Lung (tissue), 12 donors: ENCODE results near the gene DZIP3. TPM values are rescaled to one million over a fixed set of nuclear protein-coding genes. Genes with fewer than 3 reads are reported as not detected.

ENCODE experiments used
- ATAC-seq: fragments of 200-7000 bp; cut with Tn5 transposase; one replicate; pipeline ENCODE4 v1.9.1; 2020; ENCODE audit warnings: moderate number of reproducible peaks; ENCODE audit not compliant: insufficient read depth, low FRiP score
- DNase-seq, 3 donors: peaks; one replicate each; pipeline ENCODE4 v3.0.0-alpha.2; 2013 to 2017
- H3K27ac ChIP-seq, 2 donors: one replicate each; pipeline ENCODE4 v1.5.1; 2013; ENCODE audit warnings: mild to moderate bottlenecking in 2 of 2, moderate library complexity in 2 of 2, control low read depth in 1 of 2, inconsistent platforms in 1 of 2, low read depth in 1 of 2, low read length in 1 of 2
- H3K27me3 ChIP-seq, 3 donors: one replicate each; pipeline ENCODE4 v1.5.1; 2013; ENCODE audit warnings: low read length in 2 of 3; ENCODE audit not compliant: control insufficient read depth in 3 of 3, insufficient read depth in 3 of 3
- H3K36me3 ChIP-seq, 4 donors: one replicate each; pipeline ENCODE4 v1.5.1; 2013; ENCODE audit warnings: low read length in 4 of 4, mild to moderate bottlenecking in 1 of 4, moderate library complexity in 1 of 4; ENCODE audit not compliant: control insufficient read depth in 4 of 4, insufficient read depth in 4 of 4
- H3K4me1 ChIP-seq, 5 donors: one replicate each; pipeline ENCODE4 v1.5.1; 2013; ENCODE audit warnings: low read length in 5 of 5, mild to moderate bottlenecking in 2 of 5, moderate library complexity in 1 of 5; ENCODE audit not compliant: control insufficient read depth in 5 of 5, insufficient read depth in 5 of 5
- H3K4me3 ChIP-seq: one replicate; pipeline ENCODE4 v1.5.1; 2013; ENCODE audit warnings: mild to moderate bottlenecking, control low read depth, moderate library complexity
- H3K9ac ChIP-seq, 2 donors: one replicate each; pipeline ENCODE4 v1.5.1; 2013; ENCODE audit warnings: low read length in 2 of 2, control low read depth in 1 of 2; ENCODE audit not compliant: insufficient read depth in 1 of 2
- H3K9me3 ChIP-seq, 4 donors: one replicate each; pipeline ENCODE4 v1.5.1; 2013; ENCODE audit warnings: low read length in 3 of 4, mild to moderate bottlenecking in 1 of 4, moderate library complexity in 1 of 4; ENCODE audit not compliant: control insufficient read depth in 4 of 4, insufficient read depth in 3 of 4
- CTCF ChIP-seq: IDR thresholded peaks from 2 replicates; pipeline ENCODE4 v1.5.1; 2012; ENCODE audit warnings: mild to moderate bottlenecking; ENCODE audit errors: control extremely low read depth, extremely low read depth
- WGBS, 2 donors: extraction: QIAGEN DNeasy Blood & Tissue Kit; methylation state at CpG; one replicate each; pipeline ENCODE4 v1.1.7; 2013; 5-methylcytosine and 5-hydroxymethylcytosine counted together
- polyA plus RNA-seq, 2 donors: library from polyadenylated mRNA; stranded (reverse); fragments of 200-250 nt; gene quantifications; one replicate each; pipeline ENCODE4 v1.2.1, GENCODE V29; 2013
- total RNA-seq, 2 donors: library from RNA; depleted of rRNA in 1 of 2; stranded (reverse); fragments of >200 nt in 1 of 2; gene quantifications; one replicate each; pipeline ENCODE4 v1.2.1, GENCODE V29; 2014 to 2021
- donor health status: control.
- donor health status: control.
- donor health status: Bipolar disorder and iron deficiency.
- donor health status: healthy.
- donor health status: DM: yes; HTN: yes; CAD: no.

DZIP3 gene
- total and polyA plus RNA-seq, 4 donors = 3.8 to 44.1 (median 13.0) TPM

- Histone ChIP-seq H3K27me3 (no peaks in the 10 kb centered on the region), H3K4me3 (no peak overlapping the region), H3K27ac (no peak overlapping the region), H3K9me3 (no peaks in the 10 kb centered on the region), H3K4me1 (no peaks in the 10 kb centered on the region), H3K36me3 (peaks cover 2 to 27% (median 12%) of the 10 kb centered on the region in 4 donors), H3K9ac (no peak overlapping the region)
- no peak for DNase-seq
- TF ChIP-seq CTCF = no peak
- no peak for ATAC-seq
- WGBS, 2 donors = 89 to 91% methylated on average over 2 of the region's 2 CpGs
Measured at GRCh38 chr3:108578064-108578463, 11.5 kb upstream of the DZIP3 start.

GRCh38 chr3:108588601-108589000, 921 bp upstream of the DZIP3 start:
- DNase-seq (peak in 2 of 3 donors; percentile 43 to 60), ATAC-seq (no peak)
- H3K9me3 ChIP-seq = no peaks in the 10 kb centered on the region
- H3K4me1 ChIP-seq = peaks cover 0 to 24% (median 2%) of the 10 kb centered on the region in 5 donors
- no peak for TF ChIP-seq CTCF
- H3K36me3 ChIP-seq = peaks cover 0 to 4% (median 2%) of the 10 kb centered on the region in 4 donors
- 1 to 2% methylated on average over 8 of the region's 8 CpGs for WGBS, 2 donors
- peak overlapping the region in 1 of 2 donors; percentile 98 for H3K27ac ChIP-seq
- H3K4me3 ChIP-seq = no peak overlapping the region
- H3K9ac ChIP-seq = peak overlapping the region; percentile 93 to 99
- H3K27me3 ChIP-seq = no peaks in the 10 kb centered on the region

- no peaks in the 10 kb centered on the region for H3K27me3 ChIP-seq
- WGBS, 2 donors = 0% methylated on average over 11 of the region's 11 CpGs
- no peak for DNase-seq
- peaks cover 0 to 24% (median 2%) of the 10 kb centered on the region in 5 donors for H3K4me1 ChIP-seq
- no peak for ATAC-seq
- peak overlapping the region; percentile 88 to 98 for H3K27ac ChIP-seq
- no peak for TF ChIP-seq CTCF
- H3K4me3 ChIP-seq = peak overlapping the region; percentile 88
- H3K9ac ChIP-seq = peak overlapping the region; percentile 93 to 99
- peaks cover 0 to 3% (median 0%) of the 10 kb centered on the region in 4 donors for H3K36me3 ChIP-seq
- no peaks in the 10 kb centered on the region for H3K9me3 ChIP-seq
Measured at GRCh38 chr3:108589998-108590323, 439 bp downstream of the DZIP3 start.

- H3K27ac ChIP-seq = no peak overlapping the region
- WGBS, 2 donors = 29 to 38% methylated on average over 4 of the region's 4 CpGs
- H3K9me3 ChIP-seq = no peaks in the 10 kb centered on the region
- H3K27me3 ChIP-seq = no peaks in the 10 kb centered on the region
- H3K4me1 ChIP-seq = peaks cover 0 to 24% (median 2%) of the 10 kb centered on the region in 5 donors
- ATAC-seq (no peak), DNase-seq (peak in 2 of 3 donors; percentile 27 to 41)
- H3K4me3 ChIP-seq = no peak overlapping the region
- TF ChIP-seq CTCF = no peak
- peak overlapping the region; percentile 93 to 99 for H3K9ac ChIP-seq
- peaks cover 0 to 3% (median 0%) of the 10 kb centered on the region in 4 donors for H3K36me3 ChIP-seq
Measured at GRCh38 chr3:108590460-108590859, 938 bp downstream of the DZIP3 start.
